ENCODE data around the gene FCRLB. TPM values are rescaled to one million over a fixed set of nuclear protein-coding genes. Genes with fewer than 3 reads are reported as not detected.

FCRLB gene
- total and polyA plus RNA-seq, 9 of the 15 experiments (the other 6 are each of a cell fraction or from before 2014, with no cell fraction given) = 0.20 to 4.6 (median 1.3) TPM

GRCh38 chr1:161749509-161750407, 28.4 kb downstream of the FCRLB start, which contains the start of gene DUSP12 (continued):
- TF ChIP-seq NFXL1 (CRISPR knock-in tag; IDR thresholded peaks at IDR 0.05) (0 out of 2 replicates have a peak, but pooled peaks have one; percentile 22), MYNN (IDR thresholded peaks at IDR 0.05) (no peak), MYNN (CRISPR knock-in tag; IDR thresholded peaks at IDR 0.05) (no peak), KDM1A (IDR thresholded peaks at IDR 0.05) (no peak), TFE3 (CRISPR knock-in tag; IDR thresholded peaks at IDR 0.05) (no peak), RBFOX2 (IDR thresholded peaks at IDR 0.05; ENCODE audit: low read depth, low read length) (peak; percentile 96), PHF21A (IDR thresholded peaks at IDR 0.05; ENCODE audit: borderline replicate concordance, low read depth) (peak; percentile 49; the same call in 1 of the 2 replicates), STAT5A (IDR thresholded peaks at IDR 0.05; ENCODE audit: borderline replicate concordance, low read length) (peak; percentile 8; the same call in 1 of the 2 replicates), ARNT (IDR thresholded peaks at IDR 0.05) (peak in 1 of 2 experiments; percentile 27; a peak in 1 of 4 replicates), ZNF224 (CRISPR knock-in tag; IDR thresholded peaks at IDR 0.05) (no peak), ZBTB7A (IDR thresholded peaks at IDR 0.05; ENCODE audit: borderline replicate concordance, control insufficient read depth, low read depth, low read length) (peak; percentile 82; the same call in 1 of the 2 replicates), NCOA4 (IDR thresholded peaks at IDR 0.05; ENCODE audit: partially characterized antibody) (no peak), ARID2 (IDR thresholded peaks at IDR 0.05) (no peak), SRSF7 (optimal IDR thresholded peaks at IDR 0.05; ENCODE audit: low read depth, low read length) (no peak), NR4A1 (CRISPR knock-in tag; IDR thresholded peaks at IDR 0.05) (peak; percentile 84; the same call in 1 of the 2 replicates), NR4A1 (tag; IDR thresholded peaks at IDR 0.05) (0 out of 2 replicates have a peak, but pooled peaks have one; percentile 35), SAFB2 (IDR thresholded peaks at IDR 0.05; ENCODE audit: borderline replicate concordance, low read depth, low read length, severe bottlenecking) (no peak), KLF16 (IDR thresholded peaks at IDR 0.05) (0 out of 2 replicates have a peak, but pooled peaks have one; percentile 19), ZNF239 (CRISPR knock-in tag; IDR thresholded peaks at IDR 0.05) (no peak), HNRNPLL (IDR thresholded peaks at IDR 0.05; ENCODE audit: low read depth, low read length, poor library complexity, severe bottlenecking) (no peak), PCBP1 (IDR thresholded peaks at IDR 0.05; ENCODE audit: low read depth, low read length, poor library complexity, severe bottlenecking) (peak; percentile 71), FIP1L1 (IDR thresholded peaks at IDR 0.05; ENCODE audit: low read depth, low read length, poor library complexity, severe bottlenecking) (peak; percentile 81), ZNF655 (CRISPR knock-in tag; IDR thresholded peaks at IDR 0.05) (no peak), RAD51 (IDR thresholded peaks at IDR 0.05; ENCODE audit: borderline replicate concordance, low read depth) (no peak), GABPB1 (CRISPR knock-in tag; IDR thresholded peaks at IDR 0.05) (peak; percentile 82), MEF2D (tag; conservative IDR thresholded peaks at IDR 0.05; ENCODE audit: low read depth) (no peak), CEBPG (CRISPR knock-in tag; IDR thresholded peaks at IDR 0.05) (no peak), CEBPG (tag; conservative IDR thresholded peaks at IDR 0.05 in 1 of 2, IDR thresholded peaks at IDR 0.05 in 1 of 2) (no peak)

All from K562 (cell line).